ENCODE data around the gene PDCL2.
"Not testable (repeated sequence)": the region's sequence is repeated elsewhere in the genome, so short reads cannot be mapped to it uniquely, and the experiment has no call there.

The PDCL2 gene

DNA sequence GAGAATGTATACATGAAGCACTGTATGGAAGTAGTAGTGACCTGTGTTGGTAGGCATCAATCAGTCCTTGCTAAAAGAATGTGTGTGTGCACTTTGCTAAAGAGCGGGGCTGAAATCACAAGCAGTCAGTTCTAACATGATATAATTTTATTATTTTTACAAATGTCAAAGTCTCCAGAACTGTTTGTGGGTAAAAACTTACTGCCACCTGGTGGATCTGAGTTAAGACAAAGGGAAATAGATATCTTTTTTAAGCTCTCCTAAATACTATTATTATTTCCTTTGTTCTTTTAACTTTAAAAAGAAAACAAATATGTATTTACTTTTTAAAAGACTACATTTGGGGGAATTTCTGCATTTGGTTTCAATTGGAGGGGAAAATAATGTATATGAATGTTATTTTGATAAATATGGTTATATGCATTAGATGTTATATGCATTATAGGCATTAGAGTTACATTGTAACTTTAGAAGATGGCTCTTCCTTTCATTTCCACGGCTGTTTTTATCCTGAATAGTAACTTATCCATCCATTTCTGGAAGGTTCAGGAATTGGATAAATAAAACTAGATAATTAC lies 37.5 kb downstream of the PDCL2 start:
- DNase-seq (no peak), ATAC-seq (no peak)
- peaks cover 5 to 10% of the 10 kb centered on the region in 2 donors for H3K9me3 Mint-ChIP-seq
- no peak overlapping the region for H3K4me3 Mint-ChIP-seq
- H3K27me3 Mint-ChIP-seq = peaks cover 22% of the 10 kb centered on the region
- H3K4me1 Mint-ChIP-seq = peaks cover 20% of the 10 kb centered on the region
- no peak overlapping the region for H3K27ac Mint-ChIP-seq

DNA sequence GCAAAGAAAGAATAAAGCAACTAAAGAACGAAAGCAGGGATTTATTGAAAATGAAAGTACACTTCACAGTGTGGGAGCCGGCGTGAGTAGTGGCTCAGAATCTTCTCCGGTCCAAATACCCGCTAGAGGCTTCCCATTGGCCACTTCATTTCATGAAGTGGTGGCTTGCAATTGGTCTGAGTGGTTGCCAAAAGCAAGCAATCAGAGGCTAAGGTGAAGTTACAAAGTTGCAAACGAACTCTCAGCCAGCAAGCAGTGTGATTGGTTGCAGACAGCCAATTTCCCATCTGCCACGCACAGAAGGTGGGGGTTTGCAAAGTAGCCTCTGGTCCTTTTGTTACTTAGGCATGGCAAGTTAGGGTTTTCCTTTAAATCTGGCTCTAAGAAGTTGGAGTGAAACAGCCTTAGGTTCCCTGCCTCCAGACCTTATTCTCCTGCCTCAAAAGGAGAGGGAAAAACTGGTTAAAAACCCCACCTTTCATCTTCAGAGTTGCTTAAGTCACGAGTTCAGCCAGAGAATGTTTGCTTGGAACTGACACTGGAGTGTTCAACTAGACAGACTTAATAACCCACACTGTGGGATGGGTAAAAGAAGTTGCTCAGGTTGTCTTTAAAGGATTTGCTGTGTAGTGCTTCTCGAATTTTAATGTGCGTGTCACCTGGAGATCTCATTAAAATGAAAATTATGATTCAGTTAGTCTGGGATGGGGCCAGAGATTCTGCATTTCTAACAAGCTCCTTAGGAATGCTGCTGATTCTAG lies 38.4 kb downstream of the PDCL2 start:
- peaks cover 5 to 6% of the 10 kb centered on the region in 2 donors for H3K9me3 Mint-ChIP-seq
- no peak for ATAC-seq
- no peak overlapping the region for H3K4me3 Mint-ChIP-seq
- H3K27me3 Mint-ChIP-seq = peaks cover 25% of the 10 kb centered on the region
- H3K4me1 Mint-ChIP-seq = peaks cover 29% of the 10 kb centered on the region
- no peak overlapping the region for H3K27ac Mint-ChIP-seq
- no peak for DNase-seq

DNA sequence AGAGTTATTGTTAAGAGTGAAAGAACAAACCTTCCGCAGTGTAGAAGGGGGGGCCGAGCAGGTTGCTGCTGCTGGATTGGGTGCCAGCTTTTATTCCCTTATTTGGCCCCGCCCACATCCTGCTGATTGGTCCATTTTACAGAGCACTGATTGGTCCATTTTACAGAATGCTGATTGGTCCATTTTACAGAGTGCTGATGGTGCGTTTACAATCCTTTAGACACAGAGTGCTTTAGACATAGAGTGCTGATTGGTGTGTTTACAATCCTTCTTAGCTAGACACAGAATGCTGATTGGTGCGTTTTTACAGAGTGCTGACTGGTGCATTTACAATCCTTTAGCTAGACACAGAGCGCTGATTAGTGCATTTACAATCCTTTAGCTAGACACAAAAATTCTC lies 40.1 kb downstream of the PDCL2 start:
- peaks cover 34% of the 10 kb centered on the region for H3K4me1 Mint-ChIP-seq
- not testable (repeated sequence) for DNase-seq, H3K4me3 Mint-ChIP-seq, H3K27ac Mint-ChIP-seq, ATAC-seq, H3K9me3 Mint-ChIP-seq
- H3K27me3 Mint-ChIP-seq = peaks cover 14% of the 10 kb centered on the region

DNA sequence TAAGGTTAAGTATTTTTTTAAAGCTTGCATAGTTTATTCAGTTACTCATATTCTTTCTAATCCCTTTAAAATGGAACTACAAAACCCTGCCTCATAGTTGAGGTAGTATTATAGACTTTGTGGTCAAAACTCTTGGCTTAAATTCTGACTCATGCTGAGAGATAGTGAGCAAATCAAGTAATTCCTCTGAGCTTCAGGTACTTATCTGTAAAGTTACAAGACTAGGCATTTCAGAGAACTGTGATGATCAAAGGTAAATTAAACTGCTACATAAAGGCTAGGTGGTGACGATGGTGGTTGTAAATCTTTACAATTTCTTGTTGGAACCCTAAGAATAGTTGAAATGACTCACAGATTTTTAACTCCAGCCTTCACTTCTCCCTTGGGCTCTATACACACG lies 42.2 kb downstream of the PDCL2 start:
- peaks cover 12% of the 10 kb centered on the region for H3K27me3 Mint-ChIP-seq
- H3K9me3 Mint-ChIP-seq = no peaks in the 10 kb centered on the region
- H3K4me3 Mint-ChIP-seq = peak overlapping the region in 1 of 2 donors; percentile 30
- no peak overlapping the region for H3K27ac Mint-ChIP-seq
- DNase-seq = peak in 1 of 2 donors; percentile 10
- H3K4me1 Mint-ChIP-seq = peaks cover 35% of the 10 kb centered on the region
- peak; percentile 73 for ATAC-seq

DNA sequence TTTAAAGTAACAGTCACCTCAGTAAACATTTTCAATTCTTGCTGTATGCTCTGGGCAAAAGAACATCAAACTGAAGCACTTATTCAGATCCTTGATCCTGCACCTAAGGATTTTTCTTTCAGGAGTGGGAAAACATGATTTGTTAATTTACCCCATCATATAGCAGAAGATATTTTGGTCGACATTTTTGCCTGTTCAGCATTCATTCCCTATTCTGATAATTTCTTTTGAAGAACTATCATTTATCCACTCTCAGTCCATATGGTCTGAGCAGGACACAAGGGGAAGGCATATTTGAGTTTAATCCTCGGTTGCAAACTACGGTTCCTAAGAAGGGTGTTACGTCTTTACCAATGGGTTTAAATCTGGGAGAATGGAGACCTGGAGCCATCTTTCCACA lies 44.1 kb downstream of the PDCL2 start:
- Mint-ChIP-seq H3K27me3 (peaks cover 12% of the 10 kb centered on the region), H3K9me3 (no peaks in the 10 kb centered on the region), H3K4me3 (peak overlapping the region; percentile 87 to 96), H3K4me1 (peaks cover 53% of the 10 kb centered on the region), H3K27ac (no peak overlapping the region)
- ATAC-seq (no peak), DNase-seq (no peak)

DNA sequence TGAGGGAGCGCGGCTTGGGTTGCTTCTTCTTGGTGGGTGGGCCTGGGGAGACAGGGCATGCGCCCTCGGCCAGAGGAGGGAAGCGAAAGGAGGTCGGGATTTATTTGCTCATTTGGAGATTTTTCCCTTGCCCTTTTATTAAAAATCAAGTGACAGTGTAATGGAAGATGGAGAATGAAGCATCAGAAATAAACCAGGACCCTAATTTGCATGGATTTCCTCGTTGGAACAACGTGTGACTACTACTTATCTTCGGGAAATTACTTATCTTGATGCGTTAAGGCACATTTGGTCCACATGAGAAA lies 44.6 kb downstream of the PDCL2 start:
- H3K4me1 Mint-ChIP-seq = peaks cover 58% of the 10 kb centered on the region
- no peak for DNase-seq
- no peak for ATAC-seq
- H3K9me3 Mint-ChIP-seq = no peaks in the 10 kb centered on the region
- H3K27ac Mint-ChIP-seq = peak overlapping the region in 1 of 2 donors; percentile 94
- H3K27me3 Mint-ChIP-seq = peaks cover 12% of the 10 kb centered on the region
- peak overlapping the region; percentile 87 to 96 for H3K4me3 Mint-ChIP-seq

DNA sequence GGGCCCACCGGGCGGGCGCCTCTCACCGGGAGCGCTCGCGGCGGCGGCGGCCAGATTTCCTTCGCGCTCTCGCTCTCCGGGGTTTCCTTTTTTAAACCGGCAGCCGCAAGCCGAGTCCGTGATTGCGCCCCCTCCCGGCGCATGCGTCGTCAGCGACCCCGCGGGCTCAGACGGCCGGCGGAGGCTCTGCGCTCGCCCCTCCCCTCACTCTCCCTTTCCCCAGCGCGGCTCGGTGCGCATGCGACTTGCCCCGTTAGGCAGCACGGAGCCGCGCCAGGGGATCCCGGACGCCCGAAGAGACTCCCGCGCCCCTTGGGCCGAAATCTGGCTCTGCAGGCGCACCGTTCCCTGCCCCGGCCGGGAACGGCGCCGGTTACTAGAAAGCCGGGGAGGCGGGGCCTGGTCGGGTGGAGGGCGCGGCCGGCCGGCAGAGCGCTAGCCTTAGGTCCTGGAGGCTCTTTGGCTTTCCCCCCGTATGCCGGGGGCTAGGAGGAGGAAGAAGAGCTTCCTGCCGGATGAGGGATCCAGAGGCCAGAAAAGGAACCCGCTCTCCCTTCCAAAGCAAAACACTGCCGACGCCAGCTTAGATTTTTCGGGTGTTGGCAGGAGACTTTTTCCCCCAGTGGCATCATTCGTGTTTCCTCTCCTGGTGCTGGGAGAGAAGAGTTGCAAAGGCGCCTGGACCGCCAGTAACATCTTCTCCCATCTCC lies 45.1 kb downstream of the PDCL2 start, which contains the start of gene CLOCK:
CLOCK (minus strand) TSS at position 154 of the 710 bp plus-strand sequence. CDS start 64,124 bp downstream, outside the sequence.
- ATAC-seq (peak; percentile 77), DNase-seq (peak; percentile 84 to 86)
- Mint-ChIP-seq H3K4me3 (peak within 1 kb of the TSS; percentile 89 to 96), H3K27ac (peak within 1 kb of the TSS; percentile 94 to 95), H3K27me3 (peaks cover 12% of the 10 kb centered on the region), H3K4me1 (peaks cover 59% of the 10 kb centered on the region), H3K9me3 (no peaks in the 10 kb centered on the region)

DNA sequence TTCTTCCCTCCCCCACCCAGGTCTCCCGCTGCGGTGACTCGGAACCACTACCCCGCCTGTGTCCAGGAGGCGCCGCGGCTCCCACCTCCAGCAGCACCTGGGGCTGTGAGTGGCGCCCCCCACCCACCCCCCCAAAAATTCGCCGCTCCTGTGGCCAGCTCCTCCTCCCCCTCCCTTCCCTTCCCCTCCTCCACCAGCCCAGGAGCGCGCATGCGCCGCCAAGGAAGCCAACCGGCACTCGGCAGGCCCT lies 45.6 kb downstream of the PDCL2 start:
- H3K4me1 Mint-ChIP-seq = peaks cover 56% of the 10 kb centered on the region
- ATAC-seq (peak; percentile 68), DNase-seq (no peak)
- H3K27ac Mint-ChIP-seq = peak overlapping the region in 1 of 2 donors; percentile 54
- no peaks in the 10 kb centered on the region for H3K9me3 Mint-ChIP-seq
- H3K27me3 Mint-ChIP-seq = peaks cover 12% of the 10 kb centered on the region
- H3K4me3 Mint-ChIP-seq = peak overlapping the region; percentile 89 to 96

DNA sequence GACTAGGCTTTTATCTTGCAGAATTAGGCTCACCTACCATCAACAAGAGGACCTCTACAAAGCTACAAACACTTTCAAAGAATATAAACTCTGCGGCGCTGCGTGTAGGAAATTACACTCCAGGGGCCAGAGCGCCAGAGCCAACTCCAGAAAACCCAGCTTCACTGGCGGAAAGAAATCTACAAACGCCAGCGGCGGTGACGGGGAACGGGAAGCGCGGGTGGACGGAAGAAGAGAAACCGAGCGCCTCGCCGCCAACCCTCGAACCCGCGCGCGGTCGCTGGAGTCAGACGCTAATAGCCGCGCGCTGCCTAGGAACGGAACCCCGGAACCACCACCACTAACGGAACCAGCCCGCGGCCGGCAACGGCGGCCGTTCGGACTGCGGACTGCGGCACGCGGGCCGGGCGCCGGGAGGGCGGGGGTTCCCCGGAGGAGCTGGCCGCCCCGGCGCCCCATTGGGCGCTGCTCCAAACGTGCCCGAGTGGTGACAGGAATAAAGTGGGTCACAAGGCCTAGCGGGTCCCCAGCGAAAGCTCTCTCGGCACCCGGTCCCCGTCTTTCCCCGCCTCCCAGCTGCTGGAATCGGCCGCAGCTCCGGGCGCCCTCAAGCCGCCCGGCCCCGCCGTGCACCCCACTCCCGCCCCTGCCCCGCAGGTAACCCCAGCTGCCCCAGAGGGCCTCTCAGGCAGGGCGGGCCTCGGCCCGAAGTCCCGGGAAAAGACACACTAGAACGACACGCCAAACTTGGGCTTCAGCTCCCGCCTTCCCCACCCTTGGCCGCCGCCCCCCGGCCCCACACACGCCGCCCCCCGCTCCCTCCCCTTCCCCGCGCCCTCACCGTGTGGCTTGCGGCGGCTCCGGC lies 46.2 kb downstream of the PDCL2 start:
- Mint-ChIP-seq H3K4me3 (peak overlapping the region; percentile 89 to 96), H3K27ac (peak overlapping the region; percentile 91 to 93), H3K27me3 (peaks cover 12% of the 10 kb centered on the region), H3K4me1 (peaks cover 51% of the 10 kb centered on the region), H3K9me3 (no peaks in the 10 kb centered on the region)
- peak; percentile 52 for ATAC-seq
- DNase-seq = peak; percentile 64 to 71

DNA sequence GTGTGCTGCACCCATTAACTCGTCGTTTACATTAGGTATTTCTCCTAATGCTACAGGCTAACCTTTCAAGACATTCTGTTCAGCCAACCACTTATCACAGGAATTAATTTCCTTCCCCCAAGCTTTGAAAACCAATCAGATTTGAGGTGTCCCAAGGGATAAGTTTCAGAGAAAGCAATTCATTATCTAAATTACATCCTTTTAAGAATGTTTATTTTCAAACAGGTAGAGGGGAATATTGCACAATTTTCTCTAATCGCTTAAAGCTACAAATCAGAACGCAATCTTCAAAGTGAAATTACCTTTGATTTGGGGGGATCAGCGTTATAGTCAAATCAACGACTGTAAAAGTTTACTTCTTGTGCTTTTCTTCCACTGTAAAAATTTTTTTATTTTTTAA lies 46.9 kb downstream of the PDCL2 start:
- H3K27me3 Mint-ChIP-seq = peaks cover 12% of the 10 kb centered on the region
- H3K4me1 Mint-ChIP-seq = peaks cover 51% of the 10 kb centered on the region
- ATAC-seq (no peak), DNase-seq (no peak)
- H3K27ac Mint-ChIP-seq = peak overlapping the region in 1 of 2 donors; percentile 25
- peak overlapping the region; percentile 89 to 90 for H3K4me3 Mint-ChIP-seq
- no peaks in the 10 kb centered on the region for H3K9me3 Mint-ChIP-seq

DNA sequence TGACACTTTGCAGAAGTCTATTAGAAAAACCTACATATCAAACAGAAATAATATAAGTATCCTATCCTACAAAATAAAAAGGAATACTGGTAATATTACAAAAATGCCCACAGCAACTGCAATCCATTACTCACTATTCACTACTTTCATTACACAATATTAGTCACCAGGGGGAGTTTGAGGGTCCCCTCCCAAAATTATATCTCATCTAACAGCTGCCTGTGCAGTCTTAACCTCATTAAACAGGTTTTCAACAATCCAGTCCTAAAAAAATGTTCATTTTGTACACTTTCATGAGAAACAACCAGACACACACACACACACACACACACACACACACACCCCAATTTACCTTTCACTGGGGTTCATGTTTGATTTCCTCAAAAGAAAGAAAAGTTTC lies 48.2 kb downstream of the PDCL2 start:
- Mint-ChIP-seq H3K9me3 (no peaks in the 10 kb centered on the region), H3K27ac (no peak overlapping the region), H3K4me1 (peaks cover 43% of the 10 kb centered on the region), H3K4me3 (peak overlapping the region in 1 of 2 donors; percentile 90), H3K27me3 (peaks cover 5% of the 10 kb centered on the region)
- DNase-seq (no peak), ATAC-seq (no peak)

DNA sequence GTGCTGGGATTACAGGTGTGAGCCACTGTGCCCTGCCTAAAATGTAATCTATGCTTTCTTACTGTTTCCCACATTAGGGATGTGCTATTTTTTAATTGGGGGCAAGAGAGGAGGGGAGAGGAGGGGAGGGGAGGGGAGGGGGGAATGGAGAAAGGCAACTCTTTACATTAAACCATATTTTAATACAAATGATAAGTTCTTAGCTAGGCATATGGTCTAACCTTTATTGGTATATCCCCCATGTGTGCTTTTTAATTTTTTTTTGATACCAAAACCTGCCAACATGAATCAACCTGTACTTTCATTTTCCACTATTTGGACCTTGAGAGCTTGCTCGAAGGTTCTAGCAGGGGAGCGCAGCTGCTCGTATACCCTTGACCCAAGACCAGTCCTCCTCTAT lies 51.8 kb downstream of the PDCL2 start:
- DNase-seq = no peak
- H3K4me1 Mint-ChIP-seq = peaks cover 50% of the 10 kb centered on the region
- H3K27ac Mint-ChIP-seq = no peak overlapping the region
- H3K9me3 Mint-ChIP-seq = no peaks in the 10 kb centered on the region
- no peaks in the 10 kb centered on the region for H3K27me3 Mint-ChIP-seq
- no peak overlapping the region for H3K4me3 Mint-ChIP-seq
- no peak for ATAC-seq

DNA sequence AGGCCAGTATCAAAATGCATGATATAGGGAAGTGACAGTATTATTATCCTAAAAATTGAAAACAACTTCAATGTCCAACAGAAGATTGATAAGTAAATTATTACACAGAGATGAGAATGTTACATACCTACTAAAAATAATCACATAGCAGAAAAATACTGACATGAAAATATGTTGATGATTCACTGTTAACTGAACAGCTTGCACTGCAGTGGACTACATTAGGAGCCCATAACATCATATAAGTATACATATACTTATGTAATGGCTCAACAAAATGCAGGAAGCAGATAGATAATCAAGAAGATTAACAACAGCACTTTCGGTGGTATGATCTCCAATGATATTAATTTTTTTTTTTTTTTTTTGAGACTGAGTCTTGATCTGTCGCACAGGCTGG lies 52.4 kb downstream of the PDCL2 start:
- Mint-ChIP-seq H3K27me3 (no peaks in the 10 kb centered on the region), H3K27ac (no peak overlapping the region), H3K4me1 (peaks cover 46% of the 10 kb centered on the region), H3K4me3 (no peak overlapping the region), H3K9me3 (peaks cover 0 to under 1% of the 10 kb centered on the region in 2 donors)
- DNase-seq (no peak), ATAC-seq (no peak)

DNA sequence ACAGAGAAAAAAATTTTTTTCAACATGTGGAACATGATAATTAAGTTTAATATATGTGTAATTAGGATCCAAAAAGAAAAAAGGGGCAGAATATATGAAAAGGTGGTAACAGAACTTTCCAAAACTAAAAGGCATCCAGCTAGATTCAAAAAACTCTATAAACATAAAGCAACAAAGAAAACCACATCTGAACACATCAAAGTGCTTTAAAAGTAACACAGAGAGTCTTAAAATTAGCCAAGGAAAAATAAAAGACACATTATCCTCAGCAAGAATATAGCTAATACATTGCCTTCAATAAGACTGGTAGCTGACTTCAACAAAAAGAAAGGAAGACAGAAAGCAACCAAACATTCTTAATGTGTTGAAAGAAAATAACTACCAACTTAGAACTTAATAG lies 53.5 kb downstream of the PDCL2 start:
- DNase-seq = no peak
- Mint-ChIP-seq H3K4me3 (no peak overlapping the region), H3K27me3 (no peaks in the 10 kb centered on the region), H3K4me1 (peaks cover 36% of the 10 kb centered on the region), H3K9me3 (peaks cover 9 to 10% of the 10 kb centered on the region in 2 donors), H3K27ac (no peak overlapping the region)
- no peak for ATAC-seq

DNA sequence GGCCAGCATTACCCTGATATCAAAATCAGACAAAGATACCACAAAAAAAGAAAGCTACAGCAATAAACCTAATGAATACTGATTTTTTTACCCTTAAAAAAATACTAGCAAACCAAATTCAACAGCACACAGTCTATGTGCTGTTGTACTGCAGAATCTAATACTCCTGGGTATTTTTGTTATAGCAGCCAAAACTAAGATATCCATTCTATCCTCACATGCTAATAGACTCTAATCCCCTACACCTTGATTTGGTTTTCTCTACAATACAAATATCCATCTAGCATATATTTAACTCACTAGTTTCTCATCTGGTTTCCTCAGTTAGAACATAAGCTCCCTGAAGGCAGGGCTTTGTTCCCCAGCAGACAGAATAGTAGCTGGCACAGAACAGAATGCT lies 57.7 kb downstream of the PDCL2 start:
- Mint-ChIP-seq H3K4me1 (peaks cover 28% of the 10 kb centered on the region), H3K27ac (no peak overlapping the region), H3K4me3 (no peak overlapping the region), H3K27me3 (no peaks in the 10 kb centered on the region), H3K9me3 (peaks cover 16 to 25% of the 10 kb centered on the region in 2 donors)
- no peak for ATAC-seq
- no peak for DNase-seq
